ENCODE results near the gene NPHP4. TPM values are rescaled to one million over a fixed set of nuclear protein-coding genes. Genes with fewer than 3 reads are reported as not detected.

The NPHP4 gene
- total and polyA plus RNA-seq, 9 of the 15 experiments (the other 6 are each of a cell fraction or from before 2014, with no cell fraction given) = 0.52 to 26.2 (median 6.7) TPM

DNA sequence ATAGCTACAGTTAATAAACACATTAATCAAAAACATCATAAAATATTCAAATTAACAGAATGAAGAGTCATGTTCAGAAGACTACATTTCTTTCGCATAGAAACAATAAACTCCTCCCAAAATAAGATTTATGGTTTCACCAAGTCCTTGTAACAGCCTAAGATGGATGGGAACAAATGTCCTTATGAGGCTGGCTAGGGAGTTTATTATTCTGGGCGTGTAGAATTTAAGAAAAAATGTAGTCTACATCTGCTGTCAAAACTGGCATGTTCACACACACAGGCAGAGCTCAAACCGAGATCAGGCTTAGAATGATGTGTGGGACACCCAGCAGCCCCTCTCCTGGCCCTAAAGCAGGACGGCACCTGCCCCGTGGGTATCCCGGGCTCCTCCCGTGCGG lies 101.1 kb downstream of the NPHP4 start:
- no peaks in the 10 kb centered on the region for H3K27me3 ChIP-seq (ENCODE audit: control insufficient read depth in 2 of 2, insufficient read depth in 2 of 2, low read length in 2 of 2)
- in situ Hi-C loops (cut with MboI) = no loop called here
- no peak for ATAC-seq

More for the DNA sequence above, 101.1 kb downstream of the NPHP4 start:
- TF ChIP-seq GTF2F1 (IDR thresholded peaks at IDR 0.05; ENCODE audit: low read depth, low read length) (no peak), SETDB1 (IDR thresholded peaks at IDR 0.05; ENCODE audit: low read length) (no peak), MEF2D (tag; conservative IDR thresholded peaks at IDR 0.05; ENCODE audit: low read depth) (no peak), ZNF347 (CRISPR knock-in tag; IDR thresholded peaks at IDR 0.05; ENCODE audit: low read depth) (no peak), NFRKB (IDR thresholded peaks at IDR 0.05; ENCODE audit: low read depth) (no peak), ZNF146 (CRISPR knock-in tag; IDR thresholded peaks at IDR 0.05; ENCODE audit: unreplicated experiment) (no peak)
- TF ChIP-seq, protein P1, sequence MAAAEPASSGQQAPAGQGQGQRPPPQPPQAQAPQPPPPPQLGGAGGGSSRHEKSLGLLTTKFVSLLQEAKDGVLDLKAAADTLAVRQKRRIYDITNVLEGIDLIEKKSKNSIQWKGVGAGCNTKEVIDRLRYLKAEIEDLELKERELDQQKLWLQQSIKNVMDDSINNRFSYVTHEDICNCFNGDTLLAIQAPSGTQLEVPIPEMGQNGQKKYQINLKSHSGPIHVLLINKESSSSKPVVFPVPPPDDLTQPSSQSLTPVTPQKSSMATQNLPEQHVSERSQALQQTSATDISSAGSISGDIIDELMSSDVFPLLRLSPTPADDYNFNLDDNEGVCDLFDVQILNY (CRISPR knock-in tag; IDR thresholded peaks at IDR 0.05) = no peak
- Histone ChIP-seq H3K4me3 (no peak overlapping the region), H2AFZ (ENCODE audit: low read depth, low read length) (no peak overlapping the region), H3K4me1 (replicated peaks in 1 of 2; ENCODE audit: control insufficient read depth in 2 of 2, insufficient read depth in 2 of 2, low read length in 2 of 2) (peaks cover 19 to 49% of the 10 kb centered on the region in 2 experiments), H3K27ac (ENCODE audit: extremely low read depth, low read depth, low read length) (no peak overlapping the region), H3K4me2 (ENCODE audit: insufficient read depth, low read length) (no peak overlapping the region), H3K36me3 (ENCODE audit: control insufficient read depth, insufficient read depth, low read length) (peaks cover 12% of the 10 kb centered on the region; the same call in 2 of the 3 replicates), H3K9me1 (ENCODE audit: control insufficient read depth, insufficient read depth, low read length) (peaks cover 5% of the 10 kb centered on the region), H4K20me1 (replicated peaks; ENCODE audit: control insufficient read depth, insufficient read depth, low read length) (peaks cover 18% of the 10 kb centered on the region), H3K79me2 (ENCODE audit: control insufficient read depth, insufficient read depth, low read length) (no peaks in the 10 kb centered on the region), H3K9ac (ENCODE audit: insufficient read depth in 1 of 2, low read depth in 2 of 2, low read length in 2 of 2) (no peak overlapping the region), H3K9me3 (replicated peaks; ENCODE audit: control insufficient read depth, insufficient read depth, low read depth, low read length) (no peaks in the 10 kb centered on the region)
- FAIRE-seq = no peak
- ChIA-PET CTCF (ENCODE audit: low intra/inter-chr PET ratio) (no interaction called here), POLR2A (no interaction called here)
- intact Hi-C loops (cut with micrococcal nuclease) = no loop called here
- WGBS (ENCODE audit: insufficient coverage, low coverage, missing lambda C conversion rate) = 83% methylated on average over 8 of the region's 8 CpGs
- no TSS peak for BruUV-seq (replicated peaks)
- no peak for DNase-seq (ENCODE audit: extremely low read depth in 1 of 4, low spot score in 3 of 4)
